Stimulated activated CD4-positive, alpha-beta T cell treated with anti-CD3 and anti-CD28 coated beads, Interleukin-4, amount 100 ng/mL, for 4 hours (primary cell): ENCODE results near the gene PES1.
"Not testable (repeated sequence)": the region's sequence is repeated elsewhere in the genome, so short reads cannot be mapped to it uniquely, and the experiment has no call there.

ENCODE experiments used
- DNase-seq, 2 experiments: peaks; one replicate each; pipeline ENCODE4 v3.0.0-alpha.2; 2020

Gene PES1

GRCh38 chr22:30573594-30574094, 18.1 kb downstream of the PES1 start:
- no peak for DNase-seq

GRCh38 chr22:30572840-30573593, 18.7 kb downstream of the PES1 start:
- DNase-seq: no peak

DNA sequence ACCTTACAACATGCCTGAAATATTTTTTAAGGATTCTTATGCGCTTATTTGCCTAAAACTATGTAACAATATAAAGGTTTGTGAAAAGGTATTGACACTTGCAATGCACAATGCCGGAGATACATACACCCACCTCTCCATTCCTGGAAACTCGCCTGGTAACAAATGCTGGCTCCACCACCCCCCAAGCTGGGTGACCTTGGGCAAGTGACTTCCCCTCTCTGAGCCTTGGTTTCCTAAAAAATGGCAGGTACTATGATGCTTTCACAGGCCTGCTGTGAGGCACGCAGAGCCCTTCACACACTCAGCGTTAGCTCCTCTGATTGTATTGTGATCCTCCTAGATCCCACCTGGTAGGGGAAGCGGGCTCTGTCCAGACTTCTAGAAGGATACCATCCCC, 19.5 kb downstream of the PES1 start:
- no peak for DNase-seq

DNA sequence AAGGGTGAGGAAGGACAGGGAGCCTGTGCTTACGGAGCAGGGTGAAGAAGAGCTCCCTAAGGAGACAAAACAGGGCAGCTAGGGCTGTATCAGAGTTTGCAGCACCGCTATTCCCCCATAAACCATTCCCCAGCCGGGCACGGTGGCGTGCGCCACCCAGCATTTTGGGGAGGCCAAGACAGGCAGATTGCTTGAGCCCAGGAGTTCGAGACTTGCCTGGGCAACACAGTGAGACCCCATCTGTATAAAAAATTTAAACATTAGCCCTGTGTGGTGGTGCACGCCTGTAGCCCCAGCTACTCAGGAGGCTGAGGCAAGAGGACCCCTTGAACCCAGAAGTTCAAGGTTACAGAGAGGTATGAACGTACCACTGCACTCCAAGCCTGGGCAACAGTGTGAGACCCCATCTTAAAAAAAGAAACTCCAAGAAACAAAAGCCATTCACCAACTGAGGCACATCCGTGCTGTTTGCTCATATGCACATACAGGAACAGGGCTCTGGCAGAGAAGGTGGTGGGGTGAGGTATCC, 22.0 kb downstream of the PES1 start:
- DNase-seq: no peak

- no peak for DNase-seq
Measured at GRCh38 chr22:30568137-30568805, 23.4 kb downstream of the PES1 start.

DNA sequence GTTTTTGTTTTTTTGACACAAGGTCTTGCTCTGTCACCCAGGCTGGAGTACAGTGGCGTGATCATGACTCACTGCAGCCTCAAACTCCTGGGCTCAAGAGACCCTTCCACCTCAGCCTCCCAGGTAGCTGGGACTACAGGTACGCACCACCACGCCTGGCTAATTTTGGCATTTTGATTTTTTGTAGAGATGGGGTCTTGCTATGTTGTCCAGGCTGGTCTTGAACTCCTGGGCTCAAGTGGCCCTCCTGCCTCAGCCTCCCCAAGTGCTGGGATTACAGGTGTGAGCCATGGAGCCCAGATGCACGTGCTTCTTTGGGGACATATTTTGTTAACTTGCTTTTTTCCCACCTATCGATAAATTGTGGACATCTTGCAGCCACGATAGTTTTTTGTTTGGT, 24.4 kb downstream of the PES1 start:
- not testable (repeated sequence) for DNase-seq

GRCh38 chr22:30566125-30566524, 25.6 kb downstream of the PES1 start:
- DNase-seq: no peak

DNA sequence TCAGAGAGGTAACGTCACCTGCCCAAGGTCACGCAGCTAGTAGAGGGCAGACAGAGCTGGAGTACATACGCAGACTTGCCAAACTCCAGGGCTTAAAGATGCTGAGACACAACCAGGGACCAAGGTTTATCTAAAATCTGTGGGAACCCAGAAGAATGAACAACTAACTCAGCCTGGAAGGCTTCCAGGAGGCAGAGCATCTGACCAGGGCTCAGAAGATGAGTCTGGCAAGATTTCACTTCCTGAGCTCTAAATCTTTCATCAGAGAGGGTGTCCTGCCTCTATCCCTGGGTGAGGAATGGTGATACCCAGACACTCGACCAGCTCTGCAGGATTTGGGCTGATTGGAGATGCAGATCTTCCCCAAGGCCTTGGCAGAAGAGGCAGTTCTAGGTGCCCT, 26.4 kb downstream of the PES1 start:
- DNase-seq: no peak

DNA sequence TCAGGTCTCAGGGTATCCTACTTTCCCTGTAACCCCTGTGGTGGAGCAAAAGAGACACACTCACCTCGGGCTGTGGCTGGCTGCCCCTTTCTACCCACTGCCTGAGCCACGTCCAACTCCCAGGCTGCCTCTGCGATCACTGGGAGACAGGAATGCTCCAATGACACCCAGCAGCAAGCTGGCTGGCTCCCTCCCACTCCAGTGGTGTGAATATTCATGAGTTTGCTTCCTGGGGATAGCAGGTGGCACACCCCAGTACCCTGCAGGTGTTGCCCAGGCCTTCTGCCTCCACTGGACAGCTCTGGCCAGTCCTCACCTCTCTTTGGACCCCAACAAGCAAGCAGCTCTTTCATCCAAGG, 27.0 kb downstream of the PES1 start:
- no peak for DNase-seq

GRCh38 chr22:30564045-30564760, 27.5 kb downstream of the PES1 start:
- no peak for DNase-seq

GRCh38 chr22:30562366-30562765, 29.3 kb downstream of the PES1 start:
- no peak for DNase-seq

GRCh38 chr22:30561402-30562189, 30.1 kb downstream of the PES1 start:
- DNase-seq: no peak

GRCh38 chr22:30560643-30561202, 31.0 kb downstream of the PES1 start:
- DNase-seq: not testable (repeated sequence)

DNA sequence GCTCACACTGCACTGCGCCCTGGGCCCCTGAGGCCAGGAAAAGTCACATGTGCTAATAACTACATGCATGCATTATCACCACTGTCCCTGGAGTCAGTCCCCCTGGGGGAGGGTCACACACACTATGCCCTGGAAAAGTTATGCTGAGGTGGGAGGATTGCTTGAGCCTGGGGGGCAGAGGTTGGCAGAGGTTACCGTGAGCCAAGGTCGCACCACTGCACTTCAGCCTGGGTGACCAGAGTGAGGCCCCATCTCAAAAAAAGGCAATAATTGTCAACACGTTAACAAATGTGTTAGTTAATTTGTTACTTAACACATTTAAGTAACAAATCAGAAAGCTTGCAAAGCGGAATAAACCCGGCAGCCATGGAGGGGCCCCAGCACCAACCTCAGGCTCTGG, 31.8 kb downstream of the PES1 start:
- DNase-seq: no peak

DNA sequence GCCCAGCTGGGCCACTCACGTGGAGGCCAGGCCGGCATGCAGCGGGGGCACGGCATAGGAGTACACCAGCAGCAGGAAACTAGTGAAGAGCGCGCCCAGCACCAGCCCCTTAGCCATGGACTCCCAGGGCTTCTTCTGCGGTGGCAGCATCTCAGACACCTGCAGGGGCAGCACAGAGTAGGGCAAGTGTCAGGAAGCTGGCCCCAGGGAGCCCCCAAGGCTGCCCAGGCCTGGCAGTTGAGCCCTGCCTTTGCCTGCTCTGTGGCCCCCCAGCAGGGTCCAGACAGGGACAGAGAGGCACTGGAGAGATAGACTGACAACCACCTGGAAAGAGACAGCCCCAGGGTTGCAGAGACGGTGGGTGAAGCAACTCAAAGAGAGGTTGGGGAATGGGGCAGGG, 34.5 kb downstream of the PES1 start:
- no peak for DNase-seq

DNA sequence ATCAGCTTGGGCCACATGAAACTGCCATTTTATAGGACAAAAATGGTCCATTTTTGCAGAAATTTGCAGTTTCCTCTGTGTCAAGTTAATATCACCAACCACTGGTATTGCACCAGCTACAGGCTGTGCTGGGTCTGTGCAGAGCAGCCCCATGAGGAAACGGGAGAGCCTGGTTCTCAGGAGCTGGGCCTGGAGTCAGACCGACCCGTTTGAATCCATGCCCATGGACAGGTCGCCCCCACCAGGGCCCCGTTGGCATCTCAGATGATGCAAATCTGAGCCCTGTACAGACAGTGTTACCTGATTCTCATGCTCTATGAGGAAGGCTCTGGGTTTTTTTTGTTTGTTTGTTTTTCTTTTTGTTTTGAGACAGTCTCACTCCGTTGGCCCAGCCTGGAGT, 35.3 kb downstream of the PES1 start:
- DNase-seq: no peak

DNA sequence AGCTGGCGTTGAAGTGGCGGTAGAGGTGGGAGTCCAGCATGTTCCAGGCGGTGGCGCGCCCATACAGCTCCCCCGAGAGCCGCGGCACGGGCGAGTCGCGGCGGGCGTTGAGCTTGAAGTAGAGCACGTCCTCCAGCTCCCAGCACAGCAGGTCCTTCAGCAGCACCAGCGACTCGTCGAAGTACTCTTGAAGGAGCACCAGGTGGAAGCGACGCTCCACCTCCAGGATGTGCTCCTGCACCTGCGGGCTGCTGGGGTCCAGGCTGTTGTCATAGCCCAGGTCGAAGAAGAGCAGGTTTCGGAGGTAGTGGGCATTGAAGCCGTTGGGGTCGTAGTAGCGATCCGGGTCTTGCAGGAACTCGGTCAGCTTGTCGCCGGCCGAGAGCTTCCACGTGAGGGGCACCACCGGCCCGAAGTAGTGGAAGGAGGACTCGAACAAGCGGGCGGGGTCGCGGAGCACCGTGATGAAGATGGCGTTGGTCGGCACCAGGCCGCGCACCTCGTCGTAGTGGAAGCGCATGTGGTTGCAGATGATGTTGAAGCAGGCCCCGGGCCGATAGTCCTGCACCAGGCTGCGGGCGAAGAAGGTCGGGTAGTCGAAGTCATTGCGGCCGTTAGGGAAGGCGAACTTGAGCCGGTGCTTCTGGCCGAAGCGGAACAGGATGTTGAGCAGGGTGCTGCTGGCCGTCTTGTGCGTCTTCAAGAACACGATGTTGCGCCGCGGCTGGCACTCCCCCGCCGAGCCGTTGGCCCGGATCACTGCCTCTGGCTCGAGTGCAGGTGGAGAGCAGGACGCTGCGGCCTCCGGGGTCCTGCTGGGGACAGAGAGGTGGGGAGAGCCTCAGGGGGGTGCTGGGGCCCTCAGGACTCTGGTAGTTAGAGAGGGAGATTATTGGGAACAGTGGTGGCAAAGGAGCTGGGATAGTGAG, 36.2 kb downstream of the PES1 start:
- no peak for DNase-seq

GRCh38 chr22:30553971-30554370, 37.7 kb downstream of the PES1 start:
- DNase-seq: no peak

GRCh38 chr22:30552719-30553118, 39.0 kb downstream of the PES1 start:
- DNase-seq: no peak

- not testable (repeated sequence) for DNase-seq
Measured at GRCh38 chr22:30551813-30552212, 39.9 kb downstream of the PES1 start.

- DNase-seq: no peak
Measured at GRCh38 chr22:30547188-30547587, 44.5 kb downstream of the PES1 start.
